H9 (cell line): ENCODE data around the gene NCBP1. TPM values are rescaled to one million over a fixed set of nuclear protein-coding genes. Genes with fewer than 3 reads are reported as not detected.

Experiments
- DNase-seq: peaks from one replicate; pipeline ENCODE4 v3.0.0-alpha.2; 2017
- H2AFZ ChIP-seq: one replicate; pipeline ENCODE4 v1.6.1; 2013; ENCODE audit warnings: mild to moderate bottlenecking, low read length, control low read depth, moderate library complexity
- H2AK5ac ChIP-seq: 2 replicates; pipeline ENCODE4 v1.6.1; 2013; ENCODE audit warnings: low read length, control low read depth, mixed read lengths; ENCODE audit not compliant: insufficient read length
- H2BK120ac ChIP-seq: one replicate; pipeline ENCODE4 v1.6.1; 2013; ENCODE audit warnings: low read depth, mild to moderate bottlenecking, low read length, control low read depth, inconsistent platforms; ENCODE audit not compliant: poor library complexity, severe bottlenecking
- H2BK12ac ChIP-seq: 2 replicates; pipeline ENCODE4 v1.6.1; 2013; ENCODE audit warnings: low read length, control low read depth, mixed read lengths, low read depth; ENCODE audit not compliant: insufficient read length
- H2BK15ac ChIP-seq: 2 replicates; pipeline ENCODE4 v1.6.1; 2013; ENCODE audit warnings: low read depth, low read length, control low read depth
- H2BK20ac ChIP-seq: one replicate; pipeline ENCODE4 v1.6.1; 2013; ENCODE audit warnings: low read depth, mild to moderate bottlenecking, low read length, control low read depth, inconsistent platforms; ENCODE audit not compliant: poor library complexity, severe bottlenecking
- H2BK5ac ChIP-seq: 2 replicates; pipeline ENCODE4 v1.6.1; 2013; ENCODE audit warnings: low read length, control low read depth, mixed read lengths; ENCODE audit not compliant: insufficient read length
- H3K14ac ChIP-seq: 2 replicates; pipeline ENCODE4 v1.6.1; 2013; ENCODE audit warnings: low read length, control low read depth; ENCODE audit not compliant: insufficient read depth
- H3K18ac ChIP-seq: 2 replicates; pipeline ENCODE4 v1.6.1; 2013; ENCODE audit warnings: low read depth, mild to moderate bottlenecking, mixed read lengths, low read length, control low read depth; ENCODE audit not compliant: insufficient read length
- H3K23ac ChIP-seq: 2 replicates; pipeline ENCODE4 v1.6.1; 2013; ENCODE audit warnings: low read length, control low read depth, mixed read lengths, low read depth; ENCODE audit not compliant: insufficient read length
- H3K23me2 ChIP-seq: 2 replicates; pipeline ENCODE4 v1.6.1; 2013; ENCODE audit warnings: low read depth, mild to moderate bottlenecking, mixed read lengths, low read length, control low read depth; ENCODE audit not compliant: insufficient read length, poor library complexity, severe bottlenecking
- H3K27ac ChIP-seq: 2 replicates; pipeline ENCODE4 v1.5.1; 2013; ENCODE audit warnings: low read length, control low read depth, mixed read lengths, low read depth; ENCODE audit not compliant: insufficient read length
- H3K27me3 ChIP-seq: 2 replicates; pipeline ENCODE4 v1.6.1; 2013; ENCODE audit warnings: low read length, control low read depth, inconsistent platforms; ENCODE audit not compliant: insufficient read depth
- H3K4ac ChIP-seq: 2 replicates; pipeline ENCODE4 v1.6.1; 2013; ENCODE audit warnings: low read depth, mild to moderate bottlenecking, control low read depth, inconsistent platforms, low read length, moderate library complexity
- H3K4me1 ChIP-seq: 2 replicates; pipeline ENCODE4 v1.6.1; 2013; ENCODE audit warnings: low read length, control low read depth, inconsistent platforms; ENCODE audit not compliant: insufficient read depth
- H3K4me2 ChIP-seq: 2 replicates; pipeline ENCODE4 v1.6.1; 2013; ENCODE audit warnings: low read length, control low read depth, mixed read lengths; ENCODE audit not compliant: insufficient read length, insufficient read depth
- H3K56ac ChIP-seq: 2 replicates; pipeline ENCODE4 v1.6.1; 2013; ENCODE audit warnings: low read depth, mild to moderate bottlenecking, mixed read lengths, low read length, control low read depth; ENCODE audit not compliant: insufficient read length
- H3K79me1 ChIP-seq: 2 replicates; pipeline ENCODE4 v1.6.1; 2013; ENCODE audit warnings: low read depth, mild to moderate bottlenecking, moderate library complexity, low read length, control low read depth, inconsistent platforms; ENCODE audit not compliant: insufficient read depth, poor library complexity, severe bottlenecking
- H3K79me2 ChIP-seq: 2 replicates; pipeline ENCODE4 v1.6.1; 2013; ENCODE audit warnings: low read length, control low read depth, inconsistent platforms; ENCODE audit not compliant: insufficient read depth
- H3K9ac ChIP-seq: 2 replicates; pipeline ENCODE4 v1.6.1; 2013; ENCODE audit warnings: low read length, control low read depth, mixed read lengths; ENCODE audit not compliant: insufficient read length; ENCODE audit errors: extremely low read depth
- H3K9me3 ChIP-seq: one replicate; pipeline ENCODE4 v1.6.1; 2013; ENCODE audit warnings: low read depth, low read length, inconsistent platforms; ENCODE audit not compliant: control insufficient read depth
- H3T11ph ChIP-seq: one replicate; pipeline ENCODE4 v1.6.1; 2013; ENCODE audit warnings: mild to moderate bottlenecking, low read length, control low read depth, inconsistent platforms
- H4K20me1 ChIP-seq: one replicate; pipeline ENCODE4 v1.6.1; 2013; ENCODE audit not compliant: control insufficient read depth, insufficient read length, insufficient read depth
- H4K5ac ChIP-seq: 2 replicates; pipeline ENCODE4 v1.6.1; 2013; ENCODE audit warnings: low read depth, mild to moderate bottlenecking, mixed read lengths, low read length, control low read depth; ENCODE audit not compliant: insufficient read length
- H4K8ac ChIP-seq: replicated peaks from 2 replicates; pipeline ENCODE4 v1.6.1; 2013; ENCODE audit warnings: low read length, control low read depth, mixed read lengths, low read depth; ENCODE audit not compliant: insufficient read length
- H4K91ac ChIP-seq: 2 replicates; pipeline ENCODE4 v1.6.1; 2013; ENCODE audit warnings: low read depth, mild to moderate bottlenecking, moderate library complexity, mixed read lengths, low read length, control low read depth; ENCODE audit not compliant: insufficient read length
- H3K27ac Mint-ChIP-seq, 3 experiments: 2 replicates in 2 of 3; 3 replicates in 1 of 3; pipeline ENCODE4 v1.8.0; 2020 to 2021; ENCODE audit warnings: mixed read lengths in 3 of 3, mild to moderate bottlenecking in 1 of 3, moderate library complexity in 1 of 3
- H3K27me3 Mint-ChIP-seq: 2 replicates; pipeline ENCODE4 v1.8.0; 2021; ENCODE audit warnings: low read depth, mild to moderate bottlenecking, moderate library complexity, mixed read lengths
- H3K36me3 Mint-ChIP-seq, 3 experiments: 2 replicates in 2 of 3; 3 replicates in 1 of 3; pipeline ENCODE4 v1.8.0; 2020 to 2021; ENCODE audit warnings: low read depth in 3 of 3, mixed read lengths in 3 of 3; ENCODE audit not compliant: insufficient read depth in 1 of 3
- H3K4me1 Mint-ChIP-seq, 2 experiments: 2 replicates each; pipeline ENCODE4 v1.8.0; 2020; ENCODE audit warnings: mixed read lengths in 2 of 2
- H3K4me3 Mint-ChIP-seq, 2 experiments: 2 replicates in 1 of 2; 3 replicates in 1 of 2; pipeline ENCODE4 v1.8.0; 2020 to 2021; ENCODE audit warnings: mild to moderate bottlenecking in 2 of 2, mixed read lengths in 2 of 2, moderate library complexity in 1 of 2
- H3K9me3 Mint-ChIP-seq, 2 experiments: 2 replicates in 1 of 2; 3 replicates in 1 of 2; pipeline ENCODE4 v1.8.0; 2020; ENCODE audit warnings: mild to moderate bottlenecking in 2 of 2, mixed read lengths in 2 of 2, moderate library complexity in 1 of 2
- CTCF ChIP-seq: fragments of 200-600 bp; sonication (generic); conservative IDR thresholded peaks from 3 replicates; pipeline ENCODE4 v1.8.0; 2021; ENCODE audit warnings: antibody characterized with exemption, mild to moderate bottlenecking
- WGBS: extraction: QIAGEN DNeasy Blood & Tissue Kit; methylation state at CpG from one replicate; pipeline ENCODE4 v1.1.7; 2013; ENCODE audit warnings: missing lambda C conversion rate, low lambda C conversion rate, mixed read lengths; ENCODE audit not compliant: insufficient read length; ENCODE audit errors: extremely low coverage; 5-methylcytosine and 5-hydroxymethylcytosine counted together
- total RNA-seq: library from RNA; stranded (reverse); gene quantifications from 2 replicates; pipeline ENCODE4 v1.2.1, GENCODE V29; 2021

The NCBP1 gene
- total RNA-seq, 1 experiment from 2014 or later, result 55.7 TPM

DNA sequence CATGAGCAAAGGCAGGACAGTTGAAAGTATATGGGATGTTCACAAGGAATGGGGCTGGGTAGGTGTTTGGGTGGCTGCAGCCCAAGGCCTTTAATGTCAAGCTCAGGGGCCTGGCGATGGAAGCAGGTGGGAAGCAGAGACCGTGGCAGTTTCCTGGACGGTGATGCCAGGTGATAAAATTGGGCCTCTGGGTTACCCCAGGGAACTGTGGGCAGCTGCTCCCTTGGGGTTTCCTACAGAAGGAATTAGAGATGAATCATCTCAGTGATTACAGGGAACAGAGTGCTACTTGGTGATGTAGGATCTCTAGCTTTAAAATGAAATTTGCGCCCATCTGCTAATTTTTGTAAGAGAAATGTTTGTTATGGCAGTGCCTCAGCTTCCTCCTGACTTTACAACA, 39.7 kb upstream of the NCBP1 start:
- Histone ChIP-seq H3K18ac (no peak overlapping the region), H2BK15ac (no peak overlapping the region), H2BK120ac (no peak overlapping the region), H3K23ac (no peak overlapping the region), H3K9me3 (no peaks in the 10 kb centered on the region), H4K20me1 (no peaks in the 10 kb centered on the region), H2AFZ (no peak overlapping the region), H3K79me1 (no peaks in the 10 kb centered on the region), H2AK5ac (no peak overlapping the region), H3K79me2 (no peaks in the 10 kb centered on the region), H4K91ac (no peak overlapping the region), H3K27ac (no peak overlapping the region), H4K8ac (no peak overlapping the region), H2BK5ac (no peak overlapping the region), H3K14ac (no peak overlapping the region), H4K5ac (no peak overlapping the region), H3K23me2 (no peaks in the 10 kb centered on the region), H3K4ac (no peak overlapping the region), H3K56ac (no peak overlapping the region), H3K9ac (no peak overlapping the region), H2BK20ac (no peak overlapping the region), H3K4me2 (no peak overlapping the region), H2BK12ac (no peak overlapping the region), H3K4me1 (no peaks in the 10 kb centered on the region; the same call in 1 of the 2 replicates), H3K27me3 (no peaks in the 10 kb centered on the region), H3T11ph (no peak overlapping the region)
- TF ChIP-seq CTCF, result no peak
- no CpG with 5 or more reads among the region's 4 CpGs for WGBS
- no peaks in the 10 kb centered on the region for H3K9me3 Mint-ChIP-seq
- no peak overlapping the region for H3K4me3 Mint-ChIP-seq
- DNase-seq, result no peak
- peaks cover 11 to 14% of the 10 kb centered on the region in 2 experiments for H3K4me1 Mint-ChIP-seq
- no peaks in the 10 kb centered on the region for H3K36me3 Mint-ChIP-seq
- no peak overlapping the region; a peak in 1 of 7 replicates for H3K27ac Mint-ChIP-seq
- no peaks in the 10 kb centered on the region for H3K27me3 Mint-ChIP-seq
